HG02885 (cell line): Measurements from ENCODE around the gene FAM83C.

ENCODE experiments used
- ATAC-seq: cut with Tn5 transposase; IDR thresholded peaks from one replicate; pipeline ENCODE4 v1.9.1; 2021; ENCODE audit warnings: mild to moderate bottlenecking; ENCODE audit not compliant: unreplicated experiment, poor library complexity

FAM83C gene

GRCh38 chr20:35300469-35301262, 8.4 kb upstream of the FAM83C start:
- no peak for ATAC-seq

- no peak for ATAC-seq
Measured at GRCh38 chr20:35299780-35300179, 7.6 kb upstream of the FAM83C start.

- no peak for ATAC-seq
Measured at GRCh38 chr20:35298264-35298663, 6.0 kb upstream of the FAM83C start.

- ATAC-seq = no peak
Measured at GRCh38 chr20:35297740-35298139, 5.5 kb upstream of the FAM83C start.

GRCh38 chr20:35297155-35297554, 4.9 kb upstream of the FAM83C start:
- no peak for ATAC-seq

GRCh38 chr20:35296101-35296554, 3.9 kb upstream of the FAM83C start:
- no peak for ATAC-seq

GRCh38 chr20:35295674-35296073, 3.4 kb upstream of the FAM83C start:
- no peak for ATAC-seq

GRCh38 chr20:35295058-35295457, 2.8 kb upstream of the FAM83C start:
- no peak for ATAC-seq

- no peak for ATAC-seq
Measured at GRCh38 chr20:35294293-35294685, 2.1 kb upstream of the FAM83C start.

- ATAC-seq = no peak
Measured at GRCh38 chr20:35293303-35294292, 1.4 kb upstream of the FAM83C start.

- no peak for ATAC-seq
Measured at GRCh38 chr20:35292504-35293285, 470 bp upstream of the FAM83C start.

- ATAC-seq = no peak
Measured at GRCh38 chr20:35290887-35291417, 1.3 kb downstream of the FAM83C start.

- no peak for ATAC-seq
Measured at GRCh38 chr20:35290186-35290886, 1.9 kb downstream of the FAM83C start.

- no peak for ATAC-seq
Measured at GRCh38 chr20:35288325-35289060, 3.7 kb downstream of the FAM83C start.

- ATAC-seq = no peak
Measured at GRCh38 chr20:35287509-35288324, 4.5 kb downstream of the FAM83C start.

GRCh38 chr20:35286899-35287508, 5.2 kb downstream of the FAM83C start:
- no peak for ATAC-seq

- no peak for ATAC-seq
Measured at GRCh38 chr20:35286077-35286898, 5.9 kb downstream of the FAM83C start.
